Central memory CD8-positive, alpha-beta T cell (primary cell): Measurements from ENCODE around the gene CYBC1.
A peak's percentile ranks its signal among the peaks of the same experiment; 100 is the strongest.
"Not testable (repeated sequence)": the region's sequence is repeated elsewhere in the genome, so short reads cannot be mapped to it uniquely, and the experiment has no call there.

Experiments
- ATAC-seq: fragments of 150-1000 bp; cut with Tn5 transposase; replicated peaks from 2 replicates; pipeline ENCODE4 v1.10.0; 2022; ENCODE audit warnings: mild to moderate bottlenecking, moderate FRiP score, moderate number of reproducible peaks; ENCODE audit not compliant: poor library complexity, severe bottlenecking; ENCODE audit errors: extremely low read depth
- DNase-seq, 2 donors: peaks; one replicate each; pipeline ENCODE4 v3.0.0; 2021; ENCODE audit warnings: low spot score in 2 of 2
- H3K27ac Mint-ChIP-seq: one replicate; pipeline ENCODE4 v1.8.0; 2022; ENCODE audit warnings: low read depth, mild to moderate bottlenecking, moderate library complexity, mixed read lengths
- H3K27me3 Mint-ChIP-seq: one replicate; pipeline ENCODE4 v1.8.0; 2022; ENCODE audit warnings: mixed read lengths
- H3K36me3 Mint-ChIP-seq: one replicate; pipeline ENCODE4 v1.8.0; 2022; ENCODE audit warnings: mild to moderate bottlenecking, moderate library complexity, mixed read lengths; ENCODE audit not compliant: insufficient read depth
- H3K4me1 Mint-ChIP-seq: one replicate; pipeline ENCODE4 v1.8.0; 2022; ENCODE audit warnings: mixed read lengths
- H3K4me3 Mint-ChIP-seq: one replicate; pipeline ENCODE4 v1.8.0; 2022; ENCODE audit warnings: mild to moderate bottlenecking, moderate library complexity, mixed read lengths
- H3K9me3 Mint-ChIP-seq: one replicate; pipeline ENCODE4 v1.8.0; 2022; ENCODE audit warnings: mixed read lengths

The CYBC1 gene

GRCh38 chr17:82453151-82453550 is 2.6 kb upstream of the CYBC1 start:
- H3K27ac Mint-ChIP-seq, H3K4me3 Mint-ChIP-seq, H3K27me3 Mint-ChIP-seq, ATAC-seq, H3K9me3 Mint-ChIP-seq, DNase-seq: not testable (repeated sequence)
- Mint-ChIP-seq H3K36me3 (peaks cover 24% of the 10 kb centered on the region), H3K4me1 (peaks cover 33% of the 10 kb centered on the region)

- peaks cover 29% of the 10 kb centered on the region for H3K4me1 Mint-ChIP-seq
- no peak for ATAC-seq
- DNase-seq, result no peak
Observed at GRCh38 chr17:82452162-82452561, 1.6 kb upstream of the CYBC1 start.

GRCh38 chr17:82449883-82450356 is 632 bp downstream of the CYBC1 start:
- H3K36me3 Mint-ChIP-seq, result peaks cover 18% of the 10 kb centered on the region
- H3K4me3 Mint-ChIP-seq, result peak overlapping the region; percentile 93
- ATAC-seq, result peak; percentile 15
- H3K9me3 Mint-ChIP-seq, result no peaks in the 10 kb centered on the region
- peak overlapping the region; percentile 95 for H3K27ac Mint-ChIP-seq
- no peak for DNase-seq
- H3K4me1 Mint-ChIP-seq, result peaks cover 26% of the 10 kb centered on the region
- H3K27me3 Mint-ChIP-seq, result no peaks in the 10 kb centered on the region

More at GRCh38 chr17:82452162-82452561, 1.6 kb upstream of the CYBC1 start:
- Mint-ChIP-seq H3K36me3 (peaks cover 20% of the 10 kb centered on the region), H3K4me3 (peak overlapping the region; percentile 16), H3K9me3 (no peaks in the 10 kb centered on the region), H3K27me3 (no peaks in the 10 kb centered on the region), H3K27ac (no peak overlapping the region)

- H3K9me3 Mint-ChIP-seq, result no peaks in the 10 kb centered on the region
- H3K4me3 Mint-ChIP-seq, result peak overlapping the region; percentile 93
- ATAC-seq, result peak; percentile 80
- H3K4me1 Mint-ChIP-seq, result peaks cover 26% of the 10 kb centered on the region
- H3K27ac Mint-ChIP-seq, result peak overlapping the region; percentile 95
- no peaks in the 10 kb centered on the region for H3K27me3 Mint-ChIP-seq
- DNase-seq, result peak; percentile 66 to 82
- peaks cover 18% of the 10 kb centered on the region for H3K36me3 Mint-ChIP-seq
Observed at GRCh38 chr17:82449131-82449882, 1.2 kb downstream of the CYBC1 start.

GRCh38 chr17:82447876-82448275 is 2.7 kb downstream of the CYBC1 start:
- Mint-ChIP-seq H3K27me3 (no peaks in the 10 kb centered on the region), H3K27ac (peak overlapping the region; percentile 29), H3K4me1 (peaks cover 26% of the 10 kb centered on the region), H3K9me3 (no peaks in the 10 kb centered on the region), H3K36me3 (peaks cover 16% of the 10 kb centered on the region), H3K4me3 (peak overlapping the region; percentile 29)
- DNase-seq (no peak), ATAC-seq (no peak)

GRCh38 chr17:82446649-82447048 is 3.9 kb downstream of the CYBC1 start:
- peaks cover 26% of the 10 kb centered on the region for H3K4me1 Mint-ChIP-seq

GRCh38 chr17:82446124-82446523 is 4.4 kb downstream of the CYBC1 start:
- ATAC-seq (no peak), DNase-seq (no peak)
- Mint-ChIP-seq H3K27me3 (no peaks in the 10 kb centered on the region), H3K36me3 (peaks cover 18% of the 10 kb centered on the region), H3K27ac (peak overlapping the region; percentile 44), H3K4me1 (peaks cover 21% of the 10 kb centered on the region), H3K4me3 (no peak overlapping the region), H3K9me3 (no peaks in the 10 kb centered on the region)

More at GRCh38 chr17:82446649-82447048, 3.9 kb downstream of the CYBC1 start:
- ATAC-seq (no peak), DNase-seq (no peak)
- Mint-ChIP-seq H3K9me3 (no peaks in the 10 kb centered on the region), H3K36me3 (peaks cover 18% of the 10 kb centered on the region), H3K27ac (peak overlapping the region; percentile 29), H3K4me3 (no peak overlapping the region), H3K27me3 (no peaks in the 10 kb centered on the region)

GRCh38 chr17:82445542-82445941 is 5.0 kb downstream of the CYBC1 start:
- Mint-ChIP-seq H3K27me3 (no peaks in the 10 kb centered on the region), H3K4me1 (peaks cover 17% of the 10 kb centered on the region), H3K4me3 (no peak overlapping the region), H3K36me3 (peaks cover 15% of the 10 kb centered on the region), H3K27ac (peak overlapping the region; percentile 44), H3K9me3 (no peaks in the 10 kb centered on the region)
- ATAC-seq (no peak), DNase-seq (no peak)

GRCh38 chr17:82444941-82445521 is 5.5 kb downstream of the CYBC1 start:
- H3K4me1 Mint-ChIP-seq, result peaks cover 17% of the 10 kb centered on the region
- no peak overlapping the region for H3K4me3 Mint-ChIP-seq
- no peak for ATAC-seq
- H3K27ac Mint-ChIP-seq, result no peak overlapping the region
- no peak for DNase-seq
- peaks cover 12% of the 10 kb centered on the region for H3K36me3 Mint-ChIP-seq
- no peaks in the 10 kb centered on the region for H3K27me3 Mint-ChIP-seq
- H3K9me3 Mint-ChIP-seq, result no peaks in the 10 kb centered on the region

- Mint-ChIP-seq H3K9me3 (no peaks in the 10 kb centered on the region), H3K27me3 (no peaks in the 10 kb centered on the region), H3K4me1 (peaks cover 11% of the 10 kb centered on the region), H3K27ac (no peak overlapping the region), H3K4me3 (no peak overlapping the region), H3K36me3 (peaks cover 6% of the 10 kb centered on the region)
- no peak for ATAC-seq
- DNase-seq, result no peak
Observed at GRCh38 chr17:82444284-82444893, 6.2 kb downstream of the CYBC1 start.

GRCh38 chr17:82443465-82444283 is 6.9 kb downstream of the CYBC1 start:
- Mint-ChIP-seq H3K27me3 (no peaks in the 10 kb centered on the region), H3K27ac (no peak overlapping the region), H3K4me1 (peaks cover 6% of the 10 kb centered on the region), H3K9me3 (no peaks in the 10 kb centered on the region), H3K36me3 (peaks cover 4% of the 10 kb centered on the region), H3K4me3 (no peak overlapping the region)
- no peak for DNase-seq
- no peak for ATAC-seq
